ENCODE data around the gene NAP1L5. TPM values are rescaled to one million over a fixed set of nuclear protein-coding genes. Genes with fewer than 3 reads are reported as not detected.
A peak's percentile ranks its signal among the peaks of the same experiment; 100 is the strongest.

NAP1L5 gene
- total RNA-seq, 1 experiment from 2014 or later = not detected

DNA sequence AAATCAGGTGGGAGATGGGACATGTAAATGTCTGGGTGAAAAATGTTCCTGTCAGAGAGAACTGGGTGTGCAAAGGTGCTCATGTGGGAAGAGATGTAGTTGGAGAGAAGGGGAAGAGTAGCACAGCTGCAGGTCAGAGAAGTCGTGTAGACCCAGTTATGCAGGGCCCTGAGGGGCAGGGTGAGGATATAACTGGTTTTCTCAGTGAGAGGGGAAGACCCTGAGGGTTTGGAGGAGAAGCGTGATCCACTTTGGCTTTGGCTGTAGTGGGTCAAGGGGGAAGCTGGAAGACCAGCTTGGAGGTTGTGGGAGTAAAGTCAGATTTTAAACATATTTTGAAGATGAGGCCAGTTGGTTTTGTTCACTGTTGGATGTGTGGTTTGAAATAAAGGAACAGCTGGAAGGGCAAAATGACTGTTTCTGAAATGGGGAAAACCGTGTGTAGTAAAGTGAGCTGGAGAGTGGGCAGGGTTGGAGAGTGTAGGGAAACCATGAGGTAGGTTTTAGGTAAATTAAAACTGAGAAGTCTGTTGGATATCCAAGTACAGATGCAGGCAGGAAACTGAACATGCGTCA lies 44.2 kb downstream of the NAP1L5 start:
- no TSS peak for BruUV-seq (replicated peaks)
- H3K79me2 ChIP-seq (ENCODE audit: low read length) = no peaks in the 10 kb centered on the region
- no peak overlapping the region for H3K4me3 ChIP-seq (ENCODE audit: low read length)
- POLR2A ChIA-PET (ENCODE audit: unreplicated experiment) = no interaction called here
- no peaks in the 10 kb centered on the region for H3K4me1 ChIP-seq (ENCODE audit: insufficient read depth, low read length)
- TF ChIP-seq, protein P1, sequence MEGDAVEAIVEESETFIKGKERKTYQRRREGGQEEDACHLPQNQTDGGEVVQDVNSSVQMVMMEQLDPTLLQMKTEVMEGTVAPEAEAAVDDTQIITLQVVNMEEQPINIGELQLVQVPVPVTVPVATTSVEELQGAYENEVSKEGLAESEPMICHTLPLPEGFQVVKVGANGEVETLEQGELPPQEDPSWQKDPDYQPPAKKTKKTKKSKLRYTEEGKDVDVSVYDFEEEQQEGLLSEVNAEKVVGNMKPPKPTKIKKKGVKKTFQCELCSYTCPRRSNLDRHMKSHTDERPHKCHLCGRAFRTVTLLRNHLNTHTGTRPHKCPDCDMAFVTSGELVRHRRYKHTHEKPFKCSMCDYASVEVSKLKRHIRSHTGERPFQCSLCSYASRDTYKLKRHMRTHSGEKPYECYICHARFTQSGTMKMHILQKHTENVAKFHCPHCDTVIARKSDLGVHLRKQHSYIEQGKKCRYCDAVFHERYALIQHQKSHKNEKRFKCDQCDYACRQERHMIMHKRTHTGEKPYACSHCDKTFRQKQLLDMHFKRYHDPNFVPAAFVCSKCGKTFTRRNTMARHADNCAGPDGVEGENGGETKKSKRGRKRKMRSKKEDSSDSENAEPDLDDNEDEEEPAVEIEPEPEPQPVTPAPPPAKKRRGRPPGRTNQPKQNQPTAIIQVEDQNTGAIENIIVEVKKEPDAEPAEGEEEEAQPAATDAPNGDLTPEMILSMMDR (conservative IDR thresholded peaks at IDR 0.05; ENCODE audit: low read depth, low read length) = no peak
- TF ChIP-seq EZH2phosphoT487 (IDR thresholded peaks at IDR 0.05; ENCODE audit: borderline replicate concordance, low read length) (no peak), EZH2 (IDR thresholded peaks at IDR 0.05; ENCODE audit: low read length, unreplicated experiment) (no peak)
- no peaks in the 10 kb centered on the region for H3K9me2 ChIP-seq (replicated peaks; ENCODE audit: low read length)
- H3F3A ChIP-seq (ENCODE audit: low read length, unreplicated experiment) = no peaks in the 10 kb centered on the region
- no peak overlapping the region for H3K4me2 ChIP-seq (ENCODE audit: low read length)
- no peaks in the 10 kb centered on the region for H3K36me3 ChIP-seq (ENCODE audit: low read depth, low read length)
- H3K9me3 ChIP-seq (ENCODE audit: low read length) = no peaks in the 10 kb centered on the region
- CTCF ChIA-PET = no interaction called here
- H4K20me1 ChIP-seq (ENCODE audit: low read length) = no peaks in the 10 kb centered on the region
- H3K27ac ChIP-seq (ENCODE audit: low read length) = no peak overlapping the region
- no peak overlapping the region for H2AFZ ChIP-seq (ENCODE audit: low read length)
- ATAC-seq (no peak), DNase-seq (no peak)
- intact Hi-C loops (cut with micrococcal nuclease) = no loop called here
- no peak overlapping the region for H3K9ac ChIP-seq (ENCODE audit: low read length)
- H3K27me3 ChIP-seq (ENCODE audit: low read length) = no peaks in the 10 kb centered on the region

DNA sequence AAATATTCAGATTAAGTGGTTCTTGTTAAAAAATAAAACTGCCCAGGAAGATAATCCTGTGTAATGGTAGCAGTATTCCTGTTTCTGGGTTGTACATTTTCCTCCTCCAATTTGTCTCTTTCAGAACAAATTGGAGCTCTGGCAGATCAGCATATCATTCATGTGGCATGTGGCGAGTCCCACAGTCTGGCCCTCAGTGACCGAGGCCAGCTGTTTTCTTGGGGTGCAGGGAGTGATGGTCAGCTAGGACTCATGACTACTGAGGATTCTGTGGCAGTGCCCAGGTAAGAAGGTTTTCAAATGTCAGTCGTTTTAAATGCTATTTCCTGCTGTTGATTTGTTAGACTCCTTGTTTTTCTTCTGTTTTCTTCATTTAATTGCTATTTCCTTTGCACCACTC lies 47.9 kb downstream of the NAP1L5 start:
- Histone ChIP-seq H3K9ac (ENCODE audit: low read length) (no peak overlapping the region), H3K27me3 (ENCODE audit: low read length) (no peaks in the 10 kb centered on the region), H3K9me2 (replicated peaks; ENCODE audit: low read length) (no peaks in the 10 kb centered on the region), H3K27ac (ENCODE audit: low read length) (no peak overlapping the region), H3K79me2 (ENCODE audit: low read length) (no peaks in the 10 kb centered on the region), H3K4me1 (ENCODE audit: insufficient read depth, low read length) (no peaks in the 10 kb centered on the region), H4K20me1 (ENCODE audit: low read length) (no peaks in the 10 kb centered on the region), H3K4me2 (ENCODE audit: low read length) (no peak overlapping the region), H3K36me3 (ENCODE audit: low read depth, low read length) (no peaks in the 10 kb centered on the region), H3K9me3 (ENCODE audit: low read length) (no peaks in the 10 kb centered on the region), H2AFZ (ENCODE audit: low read length) (no peak overlapping the region), H3K4me3 (ENCODE audit: low read length) (no peak overlapping the region), H3F3A (ENCODE audit: low read length, unreplicated experiment) (no peaks in the 10 kb centered on the region)
- intact Hi-C loops (cut with micrococcal nuclease) = no loop called here
- BruUV-seq (replicated peaks) = no TSS peak
- ATAC-seq (no peak), DNase-seq (no peak)
- ChIA-PET POLR2A (ENCODE audit: unreplicated experiment) (no interaction called here), CTCF (no interaction called here)
- TF ChIP-seq EZH2phosphoT487 (IDR thresholded peaks at IDR 0.05; ENCODE audit: borderline replicate concordance, low read length) (no peak), EZH2 (IDR thresholded peaks at IDR 0.05; ENCODE audit: low read length, unreplicated experiment) (no peak)
- TF ChIP-seq, protein P1 (conservative IDR thresholded peaks at IDR 0.05; ENCODE audit: low read depth, low read length) = no peak

DNA sequence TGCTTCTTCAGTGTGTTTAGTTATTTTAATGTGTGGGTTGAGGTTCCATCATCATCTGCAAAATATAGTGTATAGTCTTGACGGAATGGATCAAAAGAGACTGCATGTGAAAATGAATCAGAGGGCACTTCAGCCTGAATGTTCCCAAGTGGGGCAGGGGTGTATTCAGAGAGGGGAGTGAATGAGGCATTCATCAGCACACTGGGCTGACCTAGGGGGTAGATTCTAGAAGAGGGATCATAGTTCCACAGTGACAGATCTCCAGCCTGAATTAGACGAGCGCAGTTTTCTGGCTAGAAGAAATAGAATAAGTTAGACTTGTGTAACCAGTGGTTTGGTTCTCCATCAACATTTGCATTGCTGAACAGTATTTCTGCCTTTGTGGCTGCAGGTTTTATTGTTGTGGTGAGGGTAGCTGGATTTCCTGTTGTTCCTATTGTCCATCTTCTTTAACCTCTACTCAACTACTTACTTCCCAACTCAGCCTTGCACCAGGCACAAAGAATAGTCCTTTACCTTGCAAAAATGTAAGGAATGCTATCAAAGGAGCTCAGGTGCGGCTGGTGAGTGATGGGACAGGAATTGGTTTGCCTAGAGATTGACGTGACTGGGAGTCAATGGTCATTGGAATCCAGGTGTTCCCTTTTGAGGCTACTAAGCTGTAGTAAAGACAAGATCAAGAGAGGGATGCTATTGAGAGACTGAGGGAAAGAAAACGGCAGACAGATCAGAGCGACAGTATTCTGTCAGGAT lies 50.9 kb downstream of the NAP1L5 start:
- no peaks in the 10 kb centered on the region for H3K4me1 ChIP-seq (ENCODE audit: insufficient read depth, low read length)
- ATAC-seq = no peak
- no peaks in the 10 kb centered on the region for H3K9me2 ChIP-seq (replicated peaks; ENCODE audit: low read length)
- BruUV-seq (replicated peaks) = no TSS peak
- no peaks in the 10 kb centered on the region for H3F3A ChIP-seq (ENCODE audit: low read length, unreplicated experiment)
- intact Hi-C loops (cut with micrococcal nuclease) = no loop called here
- TF ChIP-seq EZH2 (IDR thresholded peaks at IDR 0.05; ENCODE audit: low read length, unreplicated experiment) = no peak
- TF ChIP-seq EZH2phosphoT487 (IDR thresholded peaks at IDR 0.05; ENCODE audit: borderline replicate concordance, low read length) = no peak
- TF ChIP-seq, protein P1 (conservative IDR thresholded peaks at IDR 0.05; ENCODE audit: low read depth, low read length) = no peak
- H3K27me3 ChIP-seq (ENCODE audit: low read length) = no peaks in the 10 kb centered on the region
- H3K4me2 ChIP-seq (ENCODE audit: low read length) = no peak overlapping the region
- H3K27ac ChIP-seq (ENCODE audit: low read length) = no peak overlapping the region
- H3K9ac ChIP-seq (ENCODE audit: low read length) = no peak overlapping the region
- no peaks in the 10 kb centered on the region for H3K9me3 ChIP-seq (ENCODE audit: low read length)
- H4K20me1 ChIP-seq (ENCODE audit: low read length) = no peaks in the 10 kb centered on the region
- no peaks in the 10 kb centered on the region for H3K79me2 ChIP-seq (ENCODE audit: low read length)
- no peak overlapping the region for H3K4me3 ChIP-seq (ENCODE audit: low read length)
- POLR2A ChIA-PET (ENCODE audit: unreplicated experiment) = no interaction called here
- peak; percentile 32 for DNase-seq
- H3K36me3 ChIP-seq (ENCODE audit: low read depth, low read length) = no peaks in the 10 kb centered on the region
- H2AFZ ChIP-seq (ENCODE audit: low read length) = no peak overlapping the region
- CTCF ChIA-PET = no interaction called here
